SKM-1 treated with dmso at 0.1 percent for 144 hours (cell line): ENCODE data around the gene HPRT1.
"Not testable (repeated sequence)": the region's sequence is repeated elsewhere in the genome, so short reads cannot be mapped to it uniquely, and the experiment has no call there.

Source experiments
- DNase-seq: peaks from one replicate; lab custom pipeline; 2025; ENCODE audit not compliant: unreplicated experiment; lab: John Stamatoyannopoulos, UW

The HPRT1 gene, protein sequence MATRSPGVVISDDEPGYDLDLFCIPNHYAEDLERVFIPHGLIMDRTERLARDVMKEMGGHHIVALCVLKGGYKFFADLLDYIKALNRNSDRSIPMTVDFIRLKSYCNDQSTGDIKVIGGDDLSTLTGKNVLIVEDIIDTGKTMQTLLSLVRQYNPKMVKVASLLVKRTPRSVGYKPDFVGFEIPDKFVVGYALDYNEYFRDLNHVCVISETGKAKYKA

GRCh38 chrX:134460005-134460861, at the start of gene HPRT1:
TSS of gene HPRT1 (plus strand) at chrX:134460165. CDS start at chrX:134460312, 147 bp downstream.
- DNase-seq = peak; percentile 50

DNA sequence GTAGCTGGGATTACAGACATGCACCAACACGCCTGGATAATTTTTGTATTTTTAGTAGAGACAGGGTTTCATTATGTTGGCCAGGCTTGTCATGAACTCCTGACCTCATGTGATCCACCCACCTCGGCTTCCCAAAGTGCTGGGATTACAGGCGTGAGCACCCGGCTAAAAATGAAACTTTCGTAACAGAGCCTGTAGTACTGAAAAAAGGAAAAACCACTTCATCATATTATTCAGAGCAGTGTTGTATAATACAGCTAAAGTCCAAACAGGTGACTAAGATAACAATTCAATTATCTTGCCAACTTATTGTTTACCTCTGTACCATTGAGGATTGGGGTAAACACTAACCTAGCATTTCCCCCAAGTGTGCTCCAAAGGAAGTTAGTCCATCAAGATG, 43.9 kb upstream of the HPRT1 start:
- no peak for DNase-seq

DNA sequence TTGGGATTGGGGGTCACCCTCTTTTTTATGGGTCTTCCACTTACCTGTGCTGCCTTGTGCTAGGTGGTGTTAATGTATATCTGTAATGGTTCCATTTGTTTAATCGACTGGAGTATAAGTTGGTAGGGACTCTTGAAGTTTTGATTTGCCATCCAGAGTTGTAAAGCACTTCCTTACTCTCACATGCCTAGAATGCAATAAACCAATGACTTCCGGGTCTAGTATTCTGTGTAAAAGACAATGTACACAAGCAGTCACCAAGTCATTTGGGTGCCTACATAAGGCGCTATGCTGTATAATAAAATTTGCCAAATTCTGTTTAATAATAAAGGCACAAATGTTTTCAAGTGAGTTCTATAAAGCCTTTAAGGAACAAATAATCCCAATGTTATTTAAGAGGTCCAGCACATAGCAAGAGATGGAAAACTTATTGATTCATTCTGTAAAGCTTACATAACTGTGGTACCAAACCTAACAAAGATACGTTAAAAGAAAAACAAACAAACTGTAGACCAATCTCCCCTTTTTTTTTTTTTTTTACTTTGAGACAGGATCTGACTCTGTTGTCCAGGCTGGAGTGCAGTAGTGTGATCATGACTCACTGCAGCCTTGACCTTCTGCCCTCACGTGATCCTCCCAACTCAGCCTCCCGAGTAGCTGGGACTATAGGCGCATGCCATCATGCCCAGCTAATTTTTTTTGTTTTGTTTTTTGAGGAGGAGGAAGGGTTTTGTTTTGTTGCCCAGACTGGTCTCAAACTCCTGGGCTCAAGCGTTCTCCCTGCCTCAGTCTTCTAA, 41.5 kb upstream of the HPRT1 start:
- no peak for DNase-seq

DNA sequence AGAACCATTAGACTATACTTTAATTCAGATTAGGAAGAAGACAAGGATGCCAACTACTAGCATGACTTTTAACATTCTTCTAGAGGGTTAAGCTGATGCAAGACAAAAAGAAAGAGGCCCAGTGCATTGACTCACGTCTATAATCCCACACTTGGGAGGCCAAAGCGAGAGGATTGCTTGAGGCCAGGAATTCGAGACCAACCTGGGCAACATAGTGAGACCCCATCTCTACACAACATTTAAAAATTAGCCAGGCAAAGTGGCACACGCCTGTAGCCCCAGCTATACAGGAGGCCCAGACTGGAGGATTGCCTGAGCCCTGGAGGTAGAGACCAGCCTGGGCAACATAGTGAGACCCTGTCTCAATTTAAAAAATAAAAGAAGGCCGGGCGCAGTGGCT, 40.2 kb upstream of the HPRT1 start:
- no peak for DNase-seq

GRCh38 chrX:134423606-134424005, 36.4 kb upstream of the HPRT1 start:
- no peak for DNase-seq

DNA sequence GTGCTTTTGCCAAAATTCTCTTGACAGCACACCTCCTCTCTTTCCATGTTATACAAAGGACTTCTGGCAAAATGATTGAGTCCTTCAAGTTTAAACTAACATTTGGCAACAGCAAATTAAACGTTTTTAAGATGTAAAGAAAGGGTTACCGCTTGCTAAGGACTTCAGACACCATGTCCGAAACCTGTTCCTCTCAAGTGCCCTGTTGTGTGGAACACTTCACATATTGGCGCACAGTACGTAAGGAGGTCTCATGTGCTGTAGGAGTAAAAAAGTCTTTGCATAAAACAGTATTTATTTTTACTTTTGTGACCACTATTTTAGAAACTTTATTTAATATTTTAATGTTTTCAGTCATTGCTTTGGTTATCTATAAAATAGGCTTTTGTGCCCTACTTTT, 33.7 kb upstream of the HPRT1 start:
- no peak for DNase-seq

GRCh38 chrX:134431894-134432293, 28.1 kb upstream of the HPRT1 start:
- no peak for DNase-seq

DNA sequence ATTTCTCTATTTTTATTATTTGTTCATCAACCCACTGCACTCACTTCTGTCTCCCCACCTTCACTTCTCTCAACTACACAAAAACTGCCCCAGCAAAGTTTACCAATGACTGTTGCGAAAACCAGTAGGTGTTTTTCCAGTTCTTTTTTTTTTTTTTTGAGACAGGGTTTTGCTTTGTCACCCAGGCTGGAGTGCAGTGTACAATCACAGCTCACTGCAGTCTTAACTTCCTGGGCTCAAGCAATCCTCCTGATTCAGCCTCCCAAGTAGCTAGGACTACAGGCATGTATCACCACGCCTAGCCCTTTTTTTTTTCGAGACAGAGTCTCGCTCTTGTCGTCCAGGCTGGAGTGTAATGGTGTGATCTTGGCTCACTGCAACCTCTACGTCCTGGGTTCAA, 24.1 kb upstream of the HPRT1 start:
- no peak for DNase-seq

GRCh38 chrX:134443020-134443419, 16.9 kb upstream of the HPRT1 start:
- no peak for DNase-seq

GRCh38 chrX:134443461-134443860, 16.5 kb upstream of the HPRT1 start:
- no peak for DNase-seq

- no peak for DNase-seq
Measured at GRCh38 chrX:134444681-134445080, 15.3 kb upstream of the HPRT1 start.

- DNase-seq = no peak
Measured at GRCh38 chrX:134452596-134452995, 7.4 kb upstream of the HPRT1 start.

GRCh38 chrX:134453631-134454030, 6.3 kb upstream of the HPRT1 start:
- no peak for DNase-seq

DNA sequence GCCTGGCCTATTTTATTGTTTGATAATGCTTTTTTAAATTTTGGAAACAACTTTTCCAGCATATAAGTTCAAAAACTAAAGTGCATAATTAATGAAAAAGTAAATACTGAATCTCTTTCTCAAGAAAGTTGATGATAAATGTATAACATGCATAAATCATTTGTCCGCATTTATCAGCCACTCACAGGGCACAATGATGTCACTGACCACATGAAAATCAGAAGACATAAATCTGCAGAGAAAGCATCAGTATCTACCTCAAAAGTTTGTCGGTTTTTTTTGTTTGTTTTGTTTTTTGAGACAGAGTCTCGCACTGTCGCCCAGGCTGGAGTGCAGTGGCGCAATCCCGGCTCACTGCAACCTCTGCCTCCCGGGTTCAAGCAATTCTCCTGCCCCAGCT, 5.5 kb upstream of the HPRT1 start:
- no peak for DNase-seq

DNA sequence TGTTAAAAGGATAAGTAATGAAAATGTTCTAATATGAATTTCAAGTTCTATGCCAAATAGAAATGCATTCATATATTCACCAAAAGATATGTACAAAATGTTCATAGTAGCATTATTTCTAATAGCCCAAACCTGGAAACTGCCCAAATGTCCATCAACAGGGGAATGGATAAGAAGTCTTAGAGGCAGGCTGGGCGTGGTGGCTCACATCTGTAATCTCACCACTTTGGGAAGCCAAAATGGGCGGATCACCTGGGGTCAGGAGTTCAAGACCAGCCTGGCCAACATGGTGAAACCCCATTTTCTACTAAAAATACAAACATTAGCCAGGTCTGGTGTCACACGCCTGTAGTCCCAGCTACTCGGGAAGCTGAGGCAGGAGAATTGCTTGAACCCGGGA, 2.3 kb upstream of the HPRT1 start:
- no peak for DNase-seq

GRCh38 chrX:134459683-134460004, 321 bp upstream of the HPRT1 start:
- DNase-seq = no peak

- DNase-seq = no peak
Measured at GRCh38 chrX:134460862-134461220, 876 bp downstream of the HPRT1 start.

DNA sequence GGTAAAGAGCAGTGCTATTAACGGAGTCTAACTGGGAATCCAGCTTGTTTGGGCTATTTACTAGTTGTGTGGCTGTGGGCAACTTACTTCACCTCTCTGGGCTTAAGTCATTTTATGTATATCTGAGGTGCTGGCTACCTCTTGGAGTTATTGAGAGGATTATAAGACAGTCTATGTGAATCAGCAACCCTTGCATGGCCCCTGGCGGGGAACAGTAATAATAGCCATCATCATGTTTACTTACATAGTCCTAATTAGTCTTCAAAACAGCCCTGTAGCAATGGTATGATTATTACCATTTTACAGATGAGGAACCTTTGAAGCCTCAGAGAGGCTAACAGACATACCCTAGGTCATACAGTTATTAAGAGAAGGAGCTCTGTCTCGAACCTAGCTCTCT, 1.5 kb downstream of the HPRT1 start:
- DNase-seq = no peak

DNA sequence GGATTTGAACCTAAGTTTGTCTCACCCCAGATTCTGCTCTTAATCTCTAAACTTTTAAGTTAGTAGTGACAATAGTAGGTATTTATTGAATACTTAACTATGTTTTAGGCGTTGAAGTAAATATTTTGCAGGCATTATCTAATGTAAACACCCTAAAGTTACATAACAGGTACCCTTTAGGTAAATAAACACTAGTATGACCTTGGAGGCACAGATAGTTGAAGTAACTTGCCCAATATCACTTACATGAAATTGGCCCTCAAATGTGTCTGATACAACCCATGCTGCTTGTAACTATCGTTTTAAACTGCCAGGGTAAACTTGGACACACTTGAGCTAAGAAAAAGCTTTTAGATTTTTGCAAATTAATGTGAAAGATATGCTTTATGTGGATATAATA, 3.0 kb downstream of the HPRT1 start:
- no peak for DNase-seq

DNA sequence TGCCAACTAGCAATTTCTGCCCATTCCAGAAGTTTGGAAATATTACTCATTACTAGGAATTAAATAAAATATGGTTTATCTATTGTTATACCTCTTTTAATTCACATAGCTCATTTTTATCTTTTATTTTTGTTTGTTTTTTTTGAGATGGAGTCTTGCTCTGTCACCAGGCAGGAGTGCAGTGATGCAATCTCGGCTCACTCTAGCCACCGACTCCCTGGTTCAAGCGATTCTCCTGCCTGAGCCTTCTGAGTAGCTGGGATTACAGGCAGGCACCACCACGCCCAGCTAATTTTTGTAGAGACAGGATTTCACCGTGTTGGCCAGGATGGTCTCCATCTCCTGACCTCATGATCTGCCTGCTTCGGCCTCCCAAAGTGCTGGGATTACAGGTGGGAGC, 4.5 kb downstream of the HPRT1 start:
- not testable (repeated sequence) for DNase-seq

DNA sequence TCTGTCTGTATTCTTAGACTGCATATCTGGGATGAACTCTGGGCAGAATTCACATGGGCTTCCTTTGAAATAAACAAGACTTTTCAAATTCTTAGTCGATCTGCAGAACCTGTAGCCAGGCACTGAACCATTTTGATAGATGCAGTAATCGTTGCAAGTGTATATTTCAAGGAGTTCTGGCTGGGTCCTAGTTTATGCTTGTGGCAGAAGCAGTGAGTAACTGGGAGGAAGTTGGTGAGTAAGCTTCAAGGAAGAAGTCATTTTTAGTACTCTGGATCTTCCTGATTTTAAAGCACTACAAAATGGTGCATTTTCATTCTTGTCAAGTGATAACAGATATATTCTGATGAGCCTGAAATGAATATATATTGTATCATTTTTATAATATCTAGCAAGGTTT, 9.5 kb downstream of the HPRT1 start:
- DNase-seq = peak; percentile 14

- no peak for DNase-seq
Measured at GRCh38 chrX:134470013-134470412, 10.0 kb downstream of the HPRT1 start.
